ENCODE data around the gene COPS8.

DNA sequence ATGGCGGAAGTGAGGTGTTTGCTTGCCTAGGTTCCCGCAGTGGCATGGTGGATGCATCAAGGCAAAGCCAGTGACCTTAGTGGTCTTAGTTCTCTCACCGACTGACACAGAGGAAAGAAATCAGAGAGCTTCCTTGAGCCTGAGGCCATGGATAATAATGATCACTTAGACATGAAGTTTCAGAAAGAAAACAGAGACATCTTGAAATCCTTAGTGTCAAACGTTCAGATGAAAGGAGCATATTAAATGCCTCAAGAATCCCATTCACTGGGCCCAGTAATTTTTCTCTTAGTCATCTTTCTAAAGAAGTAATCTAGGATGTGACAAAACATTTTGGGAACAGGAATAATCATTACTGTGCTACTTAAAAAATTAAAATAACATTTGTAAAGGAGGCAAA is 35.2 kb downstream of the COPS8 start:
- TF ChIP-seq, protein P1, sequence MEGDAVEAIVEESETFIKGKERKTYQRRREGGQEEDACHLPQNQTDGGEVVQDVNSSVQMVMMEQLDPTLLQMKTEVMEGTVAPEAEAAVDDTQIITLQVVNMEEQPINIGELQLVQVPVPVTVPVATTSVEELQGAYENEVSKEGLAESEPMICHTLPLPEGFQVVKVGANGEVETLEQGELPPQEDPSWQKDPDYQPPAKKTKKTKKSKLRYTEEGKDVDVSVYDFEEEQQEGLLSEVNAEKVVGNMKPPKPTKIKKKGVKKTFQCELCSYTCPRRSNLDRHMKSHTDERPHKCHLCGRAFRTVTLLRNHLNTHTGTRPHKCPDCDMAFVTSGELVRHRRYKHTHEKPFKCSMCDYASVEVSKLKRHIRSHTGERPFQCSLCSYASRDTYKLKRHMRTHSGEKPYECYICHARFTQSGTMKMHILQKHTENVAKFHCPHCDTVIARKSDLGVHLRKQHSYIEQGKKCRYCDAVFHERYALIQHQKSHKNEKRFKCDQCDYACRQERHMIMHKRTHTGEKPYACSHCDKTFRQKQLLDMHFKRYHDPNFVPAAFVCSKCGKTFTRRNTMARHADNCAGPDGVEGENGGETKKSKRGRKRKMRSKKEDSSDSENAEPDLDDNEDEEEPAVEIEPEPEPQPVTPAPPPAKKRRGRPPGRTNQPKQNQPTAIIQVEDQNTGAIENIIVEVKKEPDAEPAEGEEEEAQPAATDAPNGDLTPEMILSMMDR (IDR thresholded peaks at IDR 0.05; ENCODE audit: low read depth, low read length) = no peak
- TF ChIP-seq EZH2phosphoT487 (IDR thresholded peaks at IDR 0.05; ENCODE audit: low read depth) = no peak
